Activated T-helper 17 cell treated with anti-CD3 and anti-CD28 coated beads, Interleukin-2, amount 50 U/mL, for 72 hours (primary cell): Measurements from ENCODE around the gene ZNF385A. TPM values are rescaled to one million over a fixed set of nuclear protein-coding genes. Genes with fewer than 3 reads are reported as not detected.
"Not testable (repeated sequence)": the region's sequence is repeated elsewhere in the genome, so short reads cannot be mapped to it uniquely, and the experiment has no call there.

Source experiments
- ATAC-seq: fragments of 150-1000 bp; cut with Tn5 transposase; replicated peaks from 2 replicates; pipeline ENCODE4 v1.10.0; 2021; ENCODE audit warnings: mild to moderate bottlenecking, moderate library complexity
- H3K27ac Mint-ChIP-seq: one replicate; pipeline ENCODE4 v1.8.0; 2022; ENCODE audit warnings: mixed read lengths
- H3K27me3 Mint-ChIP-seq: one replicate; pipeline ENCODE4 v1.8.0; 2022; ENCODE audit warnings: mixed read lengths
- H3K36me3 Mint-ChIP-seq: one replicate; pipeline ENCODE4 v1.8.0; 2022; ENCODE audit warnings: low read depth, mild to moderate bottlenecking, mixed read lengths
- H3K4me1 Mint-ChIP-seq: one replicate; pipeline ENCODE4 v1.8.0; 2022; ENCODE audit warnings: mixed read lengths
- H3K4me3 Mint-ChIP-seq: one replicate; pipeline ENCODE4 v1.8.0; 2022; ENCODE audit warnings: mild to moderate bottlenecking, mixed read lengths
- H3K9me3 Mint-ChIP-seq: one replicate; pipeline ENCODE4 v1.8.0; 2022; ENCODE audit warnings: mixed read lengths
- total RNA-seq, 2 donors: library from RNA; stranded (reverse); gene quantifications; one replicate each; pipeline ENCODE4 v1.2.3, GENCODE V29; 2022

The ZNF385A gene
- total RNA-seq, 2 donors from 2014 or later, result 0.48 to 2.6 TPM

DNA sequence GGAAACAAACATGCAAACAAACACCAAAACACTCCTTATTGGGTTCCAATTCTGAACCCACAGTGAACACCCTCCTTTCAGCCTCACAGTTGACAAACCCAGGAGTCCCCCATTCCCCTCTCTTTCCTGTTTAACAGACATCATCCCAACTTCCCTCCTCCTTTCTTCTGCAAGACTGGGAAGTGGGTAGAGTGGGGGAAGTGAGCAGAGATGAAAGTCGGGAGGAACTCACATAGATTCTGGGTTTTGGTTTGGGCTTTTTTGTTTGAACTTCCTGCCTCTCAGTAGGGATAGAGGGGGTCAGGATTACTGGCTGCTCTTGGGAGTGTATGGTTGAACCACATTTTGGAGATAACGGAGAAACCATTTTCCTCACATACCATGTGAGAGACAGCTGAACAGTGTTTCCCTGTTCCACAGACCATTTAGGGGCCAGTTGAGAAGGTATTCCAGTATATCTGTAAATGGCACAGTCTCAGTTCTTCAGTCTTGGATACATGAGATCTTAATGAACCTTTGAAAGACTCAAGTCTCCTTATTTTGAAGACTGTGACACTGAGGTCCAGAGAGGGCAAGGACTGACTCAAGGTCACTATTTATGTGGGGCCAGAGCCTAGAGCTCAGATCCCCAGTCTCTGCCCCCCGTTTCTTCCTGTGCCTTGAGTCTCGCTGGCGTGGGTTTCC, 16.4 kb downstream of the ZNF385A start:
- H3K4me1 Mint-ChIP-seq, result peaks cover 25% of the 10 kb centered on the region
- no peaks in the 10 kb centered on the region for H3K9me3 Mint-ChIP-seq
- H3K27me3 Mint-ChIP-seq, result no peaks in the 10 kb centered on the region
- peak overlapping the region; percentile 40 for H3K4me3 Mint-ChIP-seq
- peak overlapping the region; percentile 28 for H3K27ac Mint-ChIP-seq
- H3K36me3 Mint-ChIP-seq, result no peaks in the 10 kb centered on the region
- ATAC-seq, result no peak

GRCh38 chr12:54364413-54364812, 20.1 kb downstream of the ZNF385A start, which contains the start of gene GPR84:
Gene GPR84, minus strand, starts transcription at chr12:54364486. Its CDS starts 635 bp downstream, at chr12:54363851.
- Mint-ChIP-seq H3K27me3 (no peaks in the 10 kb centered on the region), H3K4me1 (peaks cover 31% of the 10 kb centered on the region), H3K9me3 (no peaks in the 10 kb centered on the region), H3K27ac (peak within 1 kb of the TSS; percentile 51), H3K36me3 (no peaks in the 10 kb centered on the region), H3K4me3 (peak within 1 kb of the TSS; percentile 63)
- peak; percentile 78 for ATAC-seq

DNA sequence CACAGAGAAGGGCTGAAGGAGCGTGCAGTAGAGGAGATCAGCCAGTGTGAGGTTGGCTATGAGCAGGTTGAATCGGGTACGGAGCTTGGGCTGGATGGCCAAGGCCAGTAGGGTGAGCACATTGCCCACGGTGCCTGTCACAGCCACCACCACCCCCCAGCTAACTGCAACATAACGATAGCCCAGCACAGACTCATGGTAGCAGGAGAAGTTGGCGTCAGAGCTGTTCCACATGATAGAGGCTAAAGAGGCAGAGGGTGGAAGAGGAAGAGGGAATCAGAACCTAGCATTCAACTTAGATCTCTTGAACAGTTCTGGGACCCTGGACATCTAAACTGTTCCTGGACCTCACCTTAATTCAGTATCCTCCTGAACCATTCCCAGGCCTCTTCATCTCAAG, 20.9 kb downstream of the ZNF385A start:
- no peak for ATAC-seq
- peak overlapping the region; percentile 51 for H3K27ac Mint-ChIP-seq
- H3K4me1 Mint-ChIP-seq, result peaks cover 27% of the 10 kb centered on the region
- H3K9me3 Mint-ChIP-seq, result no peaks in the 10 kb centered on the region
- H3K27me3 Mint-ChIP-seq, result no peaks in the 10 kb centered on the region
- no peaks in the 10 kb centered on the region for H3K36me3 Mint-ChIP-seq
- H3K4me3 Mint-ChIP-seq, result peak overlapping the region; percentile 63

GRCh38 chr12:54363047-54363446, 21.5 kb downstream of the ZNF385A start:
- Mint-ChIP-seq H3K9me3 (no peaks in the 10 kb centered on the region), H3K4me1 (peaks cover 26% of the 10 kb centered on the region)
- ATAC-seq, result no peak

DNA sequence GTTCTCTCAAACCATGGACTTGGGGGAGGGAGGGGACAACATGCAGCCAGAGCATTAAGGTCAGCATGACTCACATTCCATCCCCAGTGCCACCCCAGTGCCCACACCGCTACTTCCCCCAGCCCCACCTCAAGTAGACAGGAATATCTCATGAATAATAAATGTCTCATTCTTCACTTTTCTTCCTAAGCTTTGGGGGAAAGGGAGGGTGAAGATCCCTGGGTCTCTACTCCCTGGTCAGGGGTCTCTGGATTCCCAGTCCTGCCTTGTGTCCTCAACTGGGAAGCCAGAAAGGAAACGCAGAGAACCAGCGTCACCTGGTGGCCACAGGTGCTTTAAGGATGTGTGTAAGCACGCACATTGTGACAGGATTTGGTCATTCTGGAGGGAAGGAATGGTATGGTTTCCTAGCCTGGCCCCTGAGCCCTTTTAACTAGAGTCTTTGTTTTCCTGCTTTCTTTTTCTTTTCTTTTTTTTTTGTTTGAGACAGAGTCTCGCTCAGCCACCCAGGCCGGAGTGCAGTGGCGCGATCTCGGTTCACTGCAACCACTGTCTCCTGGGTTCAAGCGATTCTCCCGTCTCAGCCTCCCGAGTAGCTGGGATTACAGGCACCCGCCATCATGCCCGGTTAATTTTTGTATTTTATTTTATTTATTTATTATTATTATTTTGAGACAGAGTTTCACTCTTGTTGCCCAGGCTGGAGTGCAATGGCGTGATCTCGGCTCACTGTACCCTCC, 23.6 kb downstream of the ZNF385A start:
- Mint-ChIP-seq H3K27me3 (no peaks in the 10 kb centered on the region), H3K27ac (peak overlapping the region; percentile 53)

More at GRCh38 chr12:54363047-54363446, 21.5 kb downstream of the ZNF385A start:
- H3K27me3 Mint-ChIP-seq, result no peaks in the 10 kb centered on the region
- H3K36me3 Mint-ChIP-seq, result no peaks in the 10 kb centered on the region
- H3K4me3 Mint-ChIP-seq, result peak overlapping the region; percentile 63
- H3K27ac Mint-ChIP-seq, result peak overlapping the region; percentile 41

DNA sequence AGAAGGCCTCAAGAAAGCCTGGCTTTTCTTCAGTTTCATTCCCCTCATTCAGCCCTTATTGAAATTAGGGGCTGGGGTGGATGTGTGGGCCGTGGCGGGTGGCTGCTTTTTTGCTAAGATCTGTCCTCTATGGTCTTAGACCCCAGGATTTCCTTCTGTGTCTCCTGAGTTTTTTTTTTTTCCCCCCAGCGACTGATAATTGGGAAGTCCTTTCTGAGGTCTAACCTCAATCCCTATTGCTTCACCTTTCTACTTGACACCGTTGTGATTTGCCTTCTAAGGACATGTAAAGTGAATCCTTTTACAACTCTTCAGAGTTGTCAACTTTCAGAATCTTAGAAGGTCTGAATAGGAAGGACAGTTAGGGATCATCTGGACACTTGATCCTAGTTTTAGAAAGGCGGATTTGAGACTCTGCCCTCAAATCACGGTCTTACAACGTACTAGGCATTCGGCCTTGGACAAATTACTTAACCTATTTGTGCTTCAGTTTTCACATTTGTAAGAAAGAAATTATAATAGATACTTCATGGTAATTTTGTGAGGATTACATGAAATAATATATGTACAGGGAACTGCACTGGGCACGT, 24.7 kb downstream of the ZNF385A start:
- no peak for ATAC-seq
- Mint-ChIP-seq H3K9me3 (no peaks in the 10 kb centered on the region), H3K27me3 (no peaks in the 10 kb centered on the region), H3K4me1 (peaks cover 23% of the 10 kb centered on the region), H3K27ac (no peak overlapping the region), H3K36me3 (no peaks in the 10 kb centered on the region), H3K4me3 (no peak overlapping the region)

More for the DNA sequence above, 23.6 kb downstream of the ZNF385A start:
- Mint-ChIP-seq H3K36me3 (no peaks in the 10 kb centered on the region), H3K9me3 (no peaks in the 10 kb centered on the region), H3K4me1 (peaks cover 26% of the 10 kb centered on the region), H3K4me3 (no peak overlapping the region)
- no peak for ATAC-seq

- H3K36me3 Mint-ChIP-seq, result no peaks in the 10 kb centered on the region
- peak; percentile 96 for ATAC-seq
- H3K27me3 Mint-ChIP-seq, result no peaks in the 10 kb centered on the region
- peaks cover 16% of the 10 kb centered on the region for H3K4me1 Mint-ChIP-seq
- H3K9me3 Mint-ChIP-seq, result no peaks in the 10 kb centered on the region
- H3K27ac Mint-ChIP-seq, result no peak overlapping the region
- no peak overlapping the region for H3K4me3 Mint-ChIP-seq
Measured at GRCh38 chr12:54358945-54359761, 25.4 kb downstream of the ZNF385A start.

GRCh38 chr12:54358191-54358944, 26.2 kb downstream of the ZNF385A start:
- Mint-ChIP-seq H3K4me1 (peaks cover 8% of the 10 kb centered on the region), H3K36me3 (no peaks in the 10 kb centered on the region)
- no peak for ATAC-seq

DNA sequence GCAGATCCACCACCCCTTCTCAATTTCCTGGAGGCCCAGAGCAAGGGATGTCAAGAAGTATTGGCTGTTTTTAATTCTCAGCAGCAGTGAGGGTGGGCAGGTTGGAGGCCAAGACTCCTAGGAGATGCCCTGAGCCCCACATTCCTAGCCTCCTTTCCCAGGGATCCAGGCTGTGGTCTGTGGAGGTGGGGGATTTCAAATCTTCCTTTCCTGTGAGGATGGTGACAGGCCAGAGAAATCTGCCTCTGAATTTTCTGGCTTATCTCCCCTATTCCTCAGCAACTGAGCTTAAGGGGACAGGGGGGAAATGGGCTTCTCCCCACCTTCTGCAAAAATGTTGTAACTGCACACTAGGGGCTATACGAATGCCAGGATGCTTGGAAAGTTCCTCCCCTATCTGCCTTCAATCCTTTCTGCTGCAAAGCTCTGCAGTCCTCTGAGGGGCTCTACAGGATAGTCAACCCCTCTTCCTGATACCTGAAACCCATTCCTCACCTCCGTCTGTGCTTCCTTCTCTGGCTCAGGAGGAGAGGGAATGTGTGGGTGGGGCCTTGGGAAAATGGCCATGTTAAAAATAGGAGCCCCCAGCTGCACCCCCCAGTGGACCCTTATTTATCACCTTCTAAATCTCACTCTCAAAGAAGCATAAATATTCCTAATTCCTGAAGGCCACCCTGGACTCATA, 26.9 kb downstream of the ZNF385A start:
- Mint-ChIP-seq H3K4me1 (peaks cover 5% of the 10 kb centered on the region), H3K36me3 (no peaks in the 10 kb centered on the region), H3K27me3 (no peaks in the 10 kb centered on the region), H3K9me3 (no peaks in the 10 kb centered on the region), H3K4me3 (no peak overlapping the region), H3K27ac (peak overlapping the region; percentile 40)
- no peak for ATAC-seq

More at GRCh38 chr12:54358191-54358944, 26.2 kb downstream of the ZNF385A start:
- Mint-ChIP-seq H3K27ac (no peak overlapping the region), H3K4me3 (no peak overlapping the region), H3K9me3 (no peaks in the 10 kb centered on the region), H3K27me3 (no peaks in the 10 kb centered on the region)

GRCh38 chr12:54356951-54357356, 27.6 kb downstream of the ZNF385A start:
- no peak for ATAC-seq
- Mint-ChIP-seq H3K9me3 (no peaks in the 10 kb centered on the region), H3K4me3 (no peak overlapping the region), H3K4me1 (peaks cover 9% of the 10 kb centered on the region), H3K27me3 (no peaks in the 10 kb centered on the region), H3K27ac (peak overlapping the region; percentile 66), H3K36me3 (peaks cover 5% of the 10 kb centered on the region)

GRCh38 chr12:54356228-54356627, 28.3 kb downstream of the ZNF385A start:
- Mint-ChIP-seq H3K9me3 (no peaks in the 10 kb centered on the region), H3K4me3 (no peak overlapping the region), H3K27me3 (no peaks in the 10 kb centered on the region), H3K36me3 (peaks cover 12% of the 10 kb centered on the region), H3K27ac (peak overlapping the region; percentile 66), H3K4me1 (peaks cover 12% of the 10 kb centered on the region)
- no peak for ATAC-seq

DNA sequence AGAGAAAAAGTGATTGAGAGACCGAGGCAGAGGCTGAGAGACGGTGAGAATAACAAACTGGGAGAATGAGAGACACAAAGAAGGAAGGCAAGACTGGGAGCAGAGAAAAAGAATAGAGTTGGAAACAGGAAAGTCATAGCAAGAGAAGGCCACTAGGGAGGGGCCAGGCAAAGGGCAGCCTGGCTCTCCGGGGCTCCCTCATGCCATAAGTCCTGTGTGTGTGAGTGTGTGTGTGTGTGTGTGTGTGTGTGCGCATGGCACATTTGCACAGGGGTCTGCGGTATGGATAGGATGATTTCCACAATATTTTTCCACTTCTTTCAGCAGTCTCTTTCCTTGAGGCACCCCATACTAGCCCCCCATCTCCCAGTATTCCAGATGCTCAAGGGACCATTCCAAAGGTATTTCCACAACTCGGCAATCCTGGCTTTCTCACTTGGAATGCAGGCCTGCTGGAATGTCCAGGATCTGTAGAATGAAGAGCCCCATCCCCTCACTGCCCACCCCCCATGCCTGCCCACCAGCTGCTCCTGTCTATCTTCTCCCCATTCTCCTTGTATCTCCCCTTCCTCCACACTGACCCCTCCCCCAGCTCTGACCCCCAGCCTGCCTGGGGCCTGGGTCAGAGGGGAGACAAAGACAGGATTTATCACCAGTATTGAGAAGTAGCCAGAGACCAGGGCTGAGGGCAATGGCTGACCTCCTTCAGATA, 29.3 kb downstream of the ZNF385A start:
- no peak for ATAC-seq
- H3K9me3 Mint-ChIP-seq, result no peaks in the 10 kb centered on the region
- no peak overlapping the region for H3K4me3 Mint-ChIP-seq
- H3K27me3 Mint-ChIP-seq, result no peaks in the 10 kb centered on the region
- peaks cover 10% of the 10 kb centered on the region for H3K4me1 Mint-ChIP-seq
- H3K36me3 Mint-ChIP-seq, result peaks cover 22% of the 10 kb centered on the region
- peak overlapping the region; percentile 39 for H3K27ac Mint-ChIP-seq

- H3K4me3 Mint-ChIP-seq, ATAC-seq, H3K27ac Mint-ChIP-seq, H3K9me3 Mint-ChIP-seq, H3K27me3 Mint-ChIP-seq: not testable (repeated sequence)
- H3K4me1 Mint-ChIP-seq, result peaks cover 11% of the 10 kb centered on the region
- peaks cover 32% of the 10 kb centered on the region for H3K36me3 Mint-ChIP-seq
Measured at GRCh38 chr12:54354271-54354670, 30.3 kb downstream of the ZNF385A start.
